GM12874 (cell line): ENCODE data around the gene CYP2W1.

Source experiments
- TF ChIP-seq, protein P1 (sequence below): IDR thresholded peaks from 2 replicates; pipeline ENCODE4 v1.5.1; 2011; ENCODE audit warnings: low read depth, mild to moderate bottlenecking, control low read depth, low read length, moderate library complexity; ENCODE audit not compliant: insufficient read depth

Gene CYP2W1

DNA sequence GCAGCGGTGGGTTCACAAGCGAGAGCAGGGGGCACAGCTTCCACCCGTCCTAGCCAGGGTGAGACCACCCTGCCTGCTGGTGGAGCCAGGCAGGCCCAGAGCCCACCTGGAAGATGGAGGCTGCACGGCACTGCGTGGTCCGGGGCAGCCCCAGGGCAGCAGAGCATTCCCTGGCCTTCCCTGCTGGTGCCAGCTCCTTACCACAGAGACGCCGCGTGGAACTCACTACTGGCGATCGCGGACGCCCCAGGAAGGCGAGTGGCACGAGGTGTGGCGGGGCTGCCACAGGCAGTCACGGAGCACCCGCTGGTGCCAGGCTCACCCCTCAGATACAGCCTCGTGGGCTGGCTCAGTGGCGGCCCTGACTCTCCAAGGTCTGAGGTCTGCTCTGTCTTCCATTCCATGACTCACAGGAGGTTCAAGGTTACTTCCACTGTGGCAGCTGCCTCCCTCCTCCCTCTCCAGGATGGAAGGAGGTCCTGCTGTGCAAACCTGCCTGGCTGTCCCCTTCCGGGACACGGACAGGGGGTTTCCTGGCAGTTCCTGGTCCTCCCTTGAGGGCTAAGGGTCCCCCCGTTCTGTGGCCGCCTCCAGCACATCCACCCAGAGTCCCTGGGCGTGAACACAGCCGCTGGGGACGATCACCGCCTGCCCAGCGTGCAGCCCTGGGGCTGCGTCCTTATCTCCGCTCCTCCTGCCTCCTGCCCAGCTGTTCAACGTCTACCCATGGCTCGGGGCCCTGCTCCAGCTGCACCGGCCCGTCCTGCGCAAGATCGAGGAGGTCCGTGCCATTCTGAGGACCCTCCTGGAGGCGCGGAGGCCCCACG, 3.1 kb downstream of the CYP2W1 start:
- TF ChIP-seq, protein P1, sequence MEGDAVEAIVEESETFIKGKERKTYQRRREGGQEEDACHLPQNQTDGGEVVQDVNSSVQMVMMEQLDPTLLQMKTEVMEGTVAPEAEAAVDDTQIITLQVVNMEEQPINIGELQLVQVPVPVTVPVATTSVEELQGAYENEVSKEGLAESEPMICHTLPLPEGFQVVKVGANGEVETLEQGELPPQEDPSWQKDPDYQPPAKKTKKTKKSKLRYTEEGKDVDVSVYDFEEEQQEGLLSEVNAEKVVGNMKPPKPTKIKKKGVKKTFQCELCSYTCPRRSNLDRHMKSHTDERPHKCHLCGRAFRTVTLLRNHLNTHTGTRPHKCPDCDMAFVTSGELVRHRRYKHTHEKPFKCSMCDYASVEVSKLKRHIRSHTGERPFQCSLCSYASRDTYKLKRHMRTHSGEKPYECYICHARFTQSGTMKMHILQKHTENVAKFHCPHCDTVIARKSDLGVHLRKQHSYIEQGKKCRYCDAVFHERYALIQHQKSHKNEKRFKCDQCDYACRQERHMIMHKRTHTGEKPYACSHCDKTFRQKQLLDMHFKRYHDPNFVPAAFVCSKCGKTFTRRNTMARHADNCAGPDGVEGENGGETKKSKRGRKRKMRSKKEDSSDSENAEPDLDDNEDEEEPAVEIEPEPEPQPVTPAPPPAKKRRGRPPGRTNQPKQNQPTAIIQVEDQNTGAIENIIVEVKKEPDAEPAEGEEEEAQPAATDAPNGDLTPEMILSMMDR, result no peak

DNA sequence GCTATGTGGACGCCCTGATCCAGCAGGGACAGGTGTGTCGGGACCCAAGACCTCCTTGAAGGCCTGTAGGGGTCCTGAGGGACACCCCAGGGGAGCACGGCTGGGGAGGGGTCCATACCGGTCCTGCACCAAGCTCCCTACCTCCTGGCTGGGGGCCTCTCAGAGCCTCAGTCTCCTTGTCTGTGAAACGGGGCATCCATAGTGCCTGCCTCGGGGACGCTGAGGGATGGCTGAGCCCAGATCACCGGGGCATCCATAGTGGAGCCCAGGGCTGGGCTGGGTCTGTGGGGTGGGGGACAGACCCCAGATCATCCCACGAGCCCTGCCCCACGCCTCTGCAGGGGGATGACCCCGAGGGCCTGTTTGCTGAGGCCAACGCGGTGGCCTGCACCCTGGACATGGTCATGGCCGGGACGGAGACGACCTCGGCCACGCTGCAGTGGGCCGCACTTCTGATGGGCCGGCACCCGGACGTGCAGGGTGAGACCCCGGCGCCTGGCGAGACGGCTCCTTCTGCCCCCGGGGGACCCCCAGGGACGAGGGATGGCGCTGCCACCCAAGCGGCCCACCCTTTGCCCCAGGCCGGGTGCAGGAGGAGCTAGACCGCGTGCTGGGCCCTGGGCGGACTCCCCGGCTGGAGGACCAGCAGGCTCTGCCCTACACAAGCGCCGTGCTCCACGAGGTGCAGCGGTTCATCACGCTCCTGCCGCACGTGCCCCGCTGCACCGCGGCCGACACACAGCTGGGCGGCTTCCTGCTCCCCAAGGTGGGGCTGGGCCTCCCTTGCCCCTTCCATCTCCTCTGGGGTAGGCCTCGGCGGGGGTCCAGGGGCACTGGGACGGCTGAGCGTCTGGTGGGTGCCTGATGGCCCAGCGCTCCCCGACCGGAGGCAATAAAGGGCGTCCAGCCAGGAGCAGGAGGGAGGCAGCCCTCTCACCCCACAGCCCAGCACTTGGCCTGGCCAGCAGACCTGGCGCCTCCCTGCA, 4.1 kb downstream of the CYP2W1 start:
- TF ChIP-seq, protein P1, result no peak

DNA sequence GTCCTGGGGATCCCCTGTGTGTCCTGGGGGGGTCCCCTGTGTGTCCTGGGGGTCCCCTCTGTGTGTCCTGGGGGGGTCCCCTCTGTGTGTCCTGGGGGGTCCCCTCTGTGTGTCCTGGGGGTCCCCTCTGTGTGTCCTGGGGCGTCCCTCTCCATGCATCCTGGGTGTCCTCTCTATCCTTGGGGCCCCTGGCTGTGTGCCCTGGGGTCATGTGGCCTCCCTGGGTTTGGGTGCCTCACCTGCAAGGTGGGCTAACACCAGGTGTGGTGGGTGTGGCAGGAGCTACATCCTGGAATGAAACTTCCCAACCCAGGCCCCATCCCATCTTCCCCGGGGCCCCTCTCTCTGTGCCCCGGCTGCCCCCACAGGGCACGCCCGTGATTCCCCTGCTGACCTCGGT, 4.9 kb downstream of the CYP2W1 start:
- TF ChIP-seq, protein P1, result no peak

DNA sequence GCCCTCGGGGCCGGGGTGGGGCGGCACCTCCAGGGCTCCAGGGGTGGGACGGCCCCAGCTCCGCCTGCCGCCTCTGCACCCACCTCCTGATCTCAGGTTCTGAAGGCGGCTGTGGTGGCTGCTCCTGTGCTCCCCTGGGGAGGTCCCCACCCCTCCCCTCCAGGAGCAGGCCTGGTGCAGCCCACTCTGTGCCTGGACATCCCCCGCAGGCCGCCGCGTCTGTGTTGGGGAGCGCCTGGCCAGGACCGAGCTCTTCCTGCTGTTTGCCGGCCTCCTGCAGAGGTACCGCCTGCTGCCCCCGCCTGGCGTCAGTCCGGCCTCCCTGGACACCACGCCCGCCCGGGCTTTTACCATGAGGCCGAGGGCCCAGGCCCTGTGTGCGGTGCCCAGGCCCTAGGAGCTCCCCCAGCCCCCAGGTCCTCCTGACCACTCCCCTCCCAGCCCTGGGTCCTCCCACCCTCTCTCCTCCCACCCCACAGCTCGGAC, 5.5 kb downstream of the CYP2W1 start:
- TF ChIP-seq, protein P1, result no peak

DNA sequence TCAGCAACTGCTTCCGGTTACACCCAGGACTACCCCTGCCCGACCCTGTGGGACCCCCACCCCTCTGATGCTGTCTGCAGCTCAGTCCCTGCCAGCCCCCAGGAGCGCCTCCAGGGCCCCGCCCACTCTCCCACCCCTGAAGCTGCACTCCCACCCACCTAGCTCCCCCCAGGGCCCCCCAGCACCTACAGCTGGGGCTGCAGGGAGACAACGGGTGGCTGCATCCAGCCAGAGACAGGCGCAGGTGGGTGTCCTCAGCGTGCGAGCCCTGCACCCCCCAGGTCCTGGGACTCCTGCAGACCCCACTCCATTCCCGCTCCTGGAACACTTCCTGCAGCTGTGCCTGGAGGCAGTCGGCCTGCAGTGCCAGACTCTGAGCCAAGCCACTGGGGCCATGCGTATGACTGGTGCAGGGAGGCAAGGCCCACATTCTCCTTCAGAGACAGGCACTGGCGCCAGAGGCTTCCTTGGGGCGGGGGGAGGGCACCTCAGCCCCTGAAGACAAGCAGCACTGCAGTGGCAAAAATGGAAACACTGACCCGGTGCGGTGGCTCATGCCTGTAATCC, 6.1 kb downstream of the CYP2W1 start:
- TF ChIP-seq, protein P1, result no peak

DNA sequence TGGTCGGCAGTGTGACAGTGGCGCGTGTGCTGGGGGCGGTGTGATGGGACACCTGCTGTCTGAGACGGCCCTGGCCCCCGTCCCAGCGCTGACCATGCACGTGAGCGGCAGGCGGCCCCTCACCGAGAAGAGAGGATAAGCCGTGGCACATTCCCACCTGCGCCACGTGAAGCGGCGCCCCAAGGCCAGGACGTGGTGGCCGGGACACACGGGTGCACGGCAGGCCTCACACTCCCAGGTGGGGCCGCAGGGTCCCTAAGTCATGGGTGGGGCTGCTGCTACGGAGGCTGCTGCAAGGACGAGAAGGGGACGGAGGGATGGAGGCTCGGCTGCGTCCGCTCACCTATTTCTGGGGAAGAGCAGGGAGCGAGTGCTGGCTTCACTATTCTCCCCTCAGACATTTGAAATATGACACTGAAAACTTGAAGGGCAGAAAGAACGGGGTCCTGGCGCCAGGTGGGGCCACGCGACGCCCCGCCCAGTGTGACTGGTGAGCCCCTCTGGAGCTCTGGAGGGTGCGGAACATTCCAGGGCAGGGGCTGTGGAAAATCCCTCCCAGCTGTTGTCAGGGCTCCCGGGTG, 7.5 kb downstream of the CYP2W1 start:
- TF ChIP-seq, protein P1, result no peak
